Measurements from ENCODE around the gene PSMB7. TPM values are rescaled to one million over a fixed set of nuclear protein-coding genes. Genes with fewer than 3 reads are reported as not detected.
A peak's percentile ranks its signal among the peaks of the same experiment; 100 is the strongest.

PSMB7 gene
- total RNA-seq, 1 donor from 2014 or later, result 108 TPM

GRCh38 chr9:124347206-124347967 lies 67.9 kb downstream of the PSMB7 start:
- no peak for DNase-seq (ENCODE audit: low spot score)
- TF ChIP-seq CTCF (IDR thresholded peaks at IDR 0.05), result no peak
- H3K4me3 Mint-ChIP-seq (ENCODE audit: unreplicated experiment), result no peak overlapping the region
- H3K36me3 Mint-ChIP-seq (ENCODE audit: low read depth), result peaks cover 28% of the 10 kb centered on the region
- H3K9me3 Mint-ChIP-seq (ENCODE audit: low read depth), result no peaks in the 10 kb centered on the region
- H3K4me1 Mint-ChIP-seq (ENCODE audit: low read depth), result peaks cover 18% of the 10 kb centered on the region
- no peaks in the 10 kb centered on the region for H3K27me3 Mint-ChIP-seq (ENCODE audit: low read depth)
- H3K27ac Mint-ChIP-seq (ENCODE audit: unreplicated experiment), result no peak overlapping the region

- Mint-ChIP-seq H3K27me3 (ENCODE audit: low read depth) (no peaks in the 10 kb centered on the region), H3K27ac (ENCODE audit: unreplicated experiment) (no peak overlapping the region), H3K4me3 (ENCODE audit: unreplicated experiment) (no peak overlapping the region), H3K9me3 (ENCODE audit: low read depth) (no peaks in the 10 kb centered on the region), H3K4me1 (ENCODE audit: low read depth) (peaks cover 26% of the 10 kb centered on the region), H3K36me3 (ENCODE audit: low read depth) (peaks cover 20% of the 10 kb centered on the region)
- no peak for TF ChIP-seq CTCF (IDR thresholded peaks at IDR 0.05)
- peak; percentile 91 for DNase-seq (ENCODE audit: low spot score)
Observed at GRCh38 chr9:124346347-124347163, 68.7 kb downstream of the PSMB7 start.

- Mint-ChIP-seq H3K36me3 (ENCODE audit: low read depth) (peaks cover 22% of the 10 kb centered on the region), H3K4me3 (ENCODE audit: unreplicated experiment) (no peak overlapping the region), H3K27ac (ENCODE audit: unreplicated experiment) (peak overlapping the region; percentile 49), H3K4me1 (ENCODE audit: low read depth) (peaks cover 33% of the 10 kb centered on the region), H3K9me3 (ENCODE audit: low read depth) (no peaks in the 10 kb centered on the region), H3K27me3 (ENCODE audit: low read depth) (no peaks in the 10 kb centered on the region)
- TF ChIP-seq CTCF (IDR thresholded peaks at IDR 0.05), result no peak
- peak; percentile 77 for DNase-seq (ENCODE audit: low spot score)
Observed at GRCh38 chr9:124345751-124346281, 69.4 kb downstream of the PSMB7 start.

GRCh38 chr9:124345063-124345462 lies 70.2 kb downstream of the PSMB7 start:
- H3K9me3 Mint-ChIP-seq (ENCODE audit: low read depth), result no peaks in the 10 kb centered on the region
- DNase-seq (ENCODE audit: low spot score), result peak; percentile 52
- H3K27ac Mint-ChIP-seq (ENCODE audit: unreplicated experiment), result peak overlapping the region; percentile 5
- no peak for TF ChIP-seq CTCF (IDR thresholded peaks at IDR 0.05)
- H3K4me1 Mint-ChIP-seq (ENCODE audit: low read depth), result peaks cover 33% of the 10 kb centered on the region
- H3K27me3 Mint-ChIP-seq (ENCODE audit: low read depth), result no peaks in the 10 kb centered on the region
- peaks cover 19% of the 10 kb centered on the region for H3K36me3 Mint-ChIP-seq (ENCODE audit: low read depth)
- no peak overlapping the region for H3K4me3 Mint-ChIP-seq (ENCODE audit: unreplicated experiment)
